Neural progenitor cell (in vitro differentiated cells): ENCODE measurements around the gene MUC5AC.

Experiments
- CTCF ChIP-seq: fragments of 200-600 bp; sonication (generic); IDR thresholded peaks from 2 replicates; pipeline ENCODE4 v1.5.1; 2017; ENCODE audit warnings: antibody characterized with exemption, mild to moderate bottlenecking
- EZH2 ChIP-seq: fragments of 200-600 bp; sonication (generic); IDR thresholded peaks from 2 replicates; pipeline ENCODE4 v1.6.1; 2017; ENCODE audit warnings: antibody characterized with exemption, mild to moderate bottlenecking, moderate library complexity

- TF ChIP-seq CTCF (no peak), EZH2 (no peak)
These were observed 45.9 kb downstream of the MUC5AC start for GRCh38 chr11:1203505-1204271.
